ENCODE measurements around the gene ZNF264.

GRCh38 chr19:57262044-57262443, 70.7 kb downstream of the ZNF264 start:
- no peak for TF ChIP-seq CTCF (IDR thresholded peaks at IDR 0.05)
- TF ChIP-seq POLR2A (IDR thresholded peaks at IDR 0.05): no peak

Data from heart left ventricle (tissue), 13 donors.